Measurements from ENCODE around the gene KLF17. TPM values are rescaled to one million over a fixed set of nuclear protein-coding genes. Genes with fewer than 3 reads are reported as not detected.
"Not testable (repeated sequence)": the region's sequence is repeated elsewhere in the genome, so short reads cannot be mapped to it uniquely, and the experiment has no call there.

The KLF17 gene
- total RNA-seq, 2 donors from 2014 or later: not detected

DNA sequence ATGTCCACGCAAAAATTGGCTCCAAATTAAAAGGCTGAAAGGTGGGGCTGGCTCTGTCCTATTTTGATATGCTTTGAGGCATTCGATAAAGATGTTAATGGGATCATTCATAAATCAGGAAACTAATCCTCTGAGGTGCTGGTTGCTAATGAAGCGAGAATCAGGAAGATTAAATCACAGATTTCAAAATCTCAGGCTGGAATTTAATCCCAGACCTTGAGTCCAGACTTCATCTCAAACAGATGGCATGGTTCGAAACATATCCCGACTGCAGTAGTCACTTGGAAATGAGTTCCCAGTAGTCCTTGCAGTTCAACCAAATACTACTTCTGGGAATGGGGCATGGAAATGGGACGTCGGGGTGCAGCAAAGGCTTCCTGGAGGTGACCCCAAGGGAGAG, 4.5 kb upstream of the KLF17 start:
- H3K9ac ChIP-seq (ENCODE audit: low read depth in 2 of 2, low read length in 2 of 2): no peak overlapping the region
- DNase-seq: no peak

GRCh38 chr1:44117272-44117671, 1.3 kb upstream of the KLF17 start:
- intact Hi-C loops (cut with DNase I); H3K27me3 ChIP-seq; H3K27ac ChIP-seq; DNase-seq; H3K36me3 ChIP-seq; H3K9me3 ChIP-seq; H3K4me3 ChIP-seq; H3K9ac ChIP-seq (ENCODE audit: low read depth in 2 of 2, low read length in 2 of 2); H3K4me1 ChIP-seq: not testable (repeated sequence)

More for the DNA sequence above, 4.5 kb upstream of the KLF17 start:
- intact Hi-C loops (cut with DNase I): no loop called here
- H3K4me3 ChIP-seq: no peak overlapping the region
- TF ChIP-seq, protein P1, sequence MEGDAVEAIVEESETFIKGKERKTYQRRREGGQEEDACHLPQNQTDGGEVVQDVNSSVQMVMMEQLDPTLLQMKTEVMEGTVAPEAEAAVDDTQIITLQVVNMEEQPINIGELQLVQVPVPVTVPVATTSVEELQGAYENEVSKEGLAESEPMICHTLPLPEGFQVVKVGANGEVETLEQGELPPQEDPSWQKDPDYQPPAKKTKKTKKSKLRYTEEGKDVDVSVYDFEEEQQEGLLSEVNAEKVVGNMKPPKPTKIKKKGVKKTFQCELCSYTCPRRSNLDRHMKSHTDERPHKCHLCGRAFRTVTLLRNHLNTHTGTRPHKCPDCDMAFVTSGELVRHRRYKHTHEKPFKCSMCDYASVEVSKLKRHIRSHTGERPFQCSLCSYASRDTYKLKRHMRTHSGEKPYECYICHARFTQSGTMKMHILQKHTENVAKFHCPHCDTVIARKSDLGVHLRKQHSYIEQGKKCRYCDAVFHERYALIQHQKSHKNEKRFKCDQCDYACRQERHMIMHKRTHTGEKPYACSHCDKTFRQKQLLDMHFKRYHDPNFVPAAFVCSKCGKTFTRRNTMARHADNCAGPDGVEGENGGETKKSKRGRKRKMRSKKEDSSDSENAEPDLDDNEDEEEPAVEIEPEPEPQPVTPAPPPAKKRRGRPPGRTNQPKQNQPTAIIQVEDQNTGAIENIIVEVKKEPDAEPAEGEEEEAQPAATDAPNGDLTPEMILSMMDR (IDR thresholded peaks at IDR 0.05): no peak
- no peaks in the 10 kb centered on the region for H3K4me1 ChIP-seq
- H3K36me3 ChIP-seq: no peaks in the 10 kb centered on the region
- H3K9me3 ChIP-seq: no peaks in the 10 kb centered on the region
- no peaks in the 10 kb centered on the region for H3K27me3 ChIP-seq
- H3K27ac ChIP-seq: no peak overlapping the region

GRCh38 chr1:44119525-44119924, 904 bp downstream of the KLF17 start:
- H3K36me3 ChIP-seq: no peaks in the 10 kb centered on the region
- H3K9ac ChIP-seq (ENCODE audit: low read depth in 2 of 2, low read length in 2 of 2): no peak overlapping the region
- intact Hi-C loops (cut with DNase I): no loop called here

GRCh38 chr1:44120398-44120949, 1.9 kb downstream of the KLF17 start:
- intact Hi-C loops (cut with DNase I): no loop called here
- Histone ChIP-seq H3K36me3 (no peaks in the 10 kb centered on the region), H3K9me3 (no peaks in the 10 kb centered on the region), H3K4me1 (no peaks in the 10 kb centered on the region), H3K27ac (no peak overlapping the region), H3K9ac (ENCODE audit: low read depth in 2 of 2, low read length in 2 of 2) (no peak overlapping the region), H3K27me3 (no peaks in the 10 kb centered on the region), H3K4me3 (no peak overlapping the region)
- TF ChIP-seq, protein P1 (IDR thresholded peaks at IDR 0.05): no peak
- no peak for DNase-seq

More at GRCh38 chr1:44119525-44119924, 904 bp downstream of the KLF17 start:
- Histone ChIP-seq H3K4me3 (no peak overlapping the region), H3K27ac (no peak overlapping the region), H3K27me3 (no peaks in the 10 kb centered on the region), H3K4me1 (no peaks in the 10 kb centered on the region), H3K9me3 (no peaks in the 10 kb centered on the region)
- no peak for DNase-seq
- TF ChIP-seq, protein P1 (IDR thresholded peaks at IDR 0.05): no peak

DNA sequence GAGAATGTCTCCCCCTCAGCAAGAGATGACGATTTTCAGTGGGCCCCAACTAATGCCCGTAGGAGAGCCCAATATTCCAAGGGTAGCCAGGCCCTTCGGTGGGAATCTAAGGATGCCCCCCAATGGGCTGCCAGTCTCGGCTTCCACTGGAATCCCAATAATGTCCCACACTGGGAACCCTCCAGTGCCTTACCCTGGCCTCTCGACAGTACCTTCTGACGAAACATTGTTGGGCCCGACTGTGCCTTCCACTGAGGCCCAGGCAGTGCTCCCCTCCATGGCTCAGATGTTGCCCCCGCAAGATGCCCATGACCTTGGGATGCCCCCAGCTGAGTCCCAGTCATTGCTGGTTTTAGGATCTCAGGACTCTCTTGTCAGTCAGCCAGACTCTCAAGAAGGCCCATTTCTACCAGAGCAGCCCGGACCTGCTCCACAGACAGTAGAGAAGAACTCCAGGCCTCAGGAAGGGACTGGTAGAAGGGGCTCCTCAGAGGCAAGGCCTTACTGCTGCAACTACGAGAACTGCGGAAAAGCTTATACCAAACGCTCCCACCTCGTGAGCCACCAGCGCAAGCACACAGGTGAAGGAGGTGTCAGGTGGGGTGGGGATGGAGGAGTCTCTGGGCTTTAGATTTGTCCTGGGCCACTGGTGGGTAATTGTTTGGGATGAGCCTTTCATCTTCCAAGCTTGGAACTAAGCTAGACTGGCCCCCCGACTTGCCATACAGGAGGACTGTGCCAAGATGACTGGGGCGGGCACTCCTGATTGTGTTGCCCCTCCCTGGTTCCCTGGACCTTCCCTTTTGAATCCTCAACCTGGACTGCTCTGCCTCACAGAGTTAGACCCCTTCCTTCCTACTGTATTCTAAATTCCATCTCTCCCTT, 11.2 kb downstream of the KLF17 start:
- Histone ChIP-seq H3K36me3 (no peaks in the 10 kb centered on the region), H3K4me3 (no peak overlapping the region), H3K27ac (no peak overlapping the region), H3K27me3 (no peaks in the 10 kb centered on the region), H3K9ac (ENCODE audit: low read depth in 2 of 2, low read length in 2 of 2) (no peak overlapping the region), H3K9me3 (no peaks in the 10 kb centered on the region), H3K4me1 (no peaks in the 10 kb centered on the region)
- no peak for DNase-seq
- TF ChIP-seq, protein P1 (IDR thresholded peaks at IDR 0.05): no peak
- intact Hi-C loops (cut with DNase I): no loop called here

- no peaks in the 10 kb centered on the region for H3K36me3 ChIP-seq
- no peaks in the 10 kb centered on the region for H3K4me1 ChIP-seq
- H3K4me3 ChIP-seq: no peak overlapping the region
- TF ChIP-seq, protein P1 (IDR thresholded peaks at IDR 0.05): no peak
- no peak overlapping the region for H3K9ac ChIP-seq (ENCODE audit: low read depth in 2 of 2, low read length in 2 of 2)
- H3K27ac ChIP-seq: no peak overlapping the region
- no peak for DNase-seq
- H3K9me3 ChIP-seq: no peaks in the 10 kb centered on the region
- intact Hi-C loops (cut with DNase I): no loop called here
- H3K27me3 ChIP-seq: no peaks in the 10 kb centered on the region
Measured at GRCh38 chr1:44131411-44131810, 12.8 kb downstream of the KLF17 start.
